MCF 10A (cell line): Measurements from ENCODE around the gene SLC6A17. TPM values are rescaled to one million over a fixed set of nuclear protein-coding genes. Genes with fewer than 3 reads are reported as not detected.

Source experiments
- BruUV-seq: library from RNA; stranded (reverse); fragments of 400-500 nt; replicated peaks from 2 replicates; lab custom pipeline; 2021; lab: Mats Ljungman, UMichigan
- CTCF ChIA-PET: fragments of 300-600 bp; sonication (Branson Sonifier 250); formaldehyde crosslinking; extraction: SDS; loops from one replicate; lab custom pipeline; 2021; ENCODE audit warnings: antibody characterized with exemption, inconsistent platforms; lab: Yijun Ruan, JAX
- POLR2A ChIA-PET: fragments of 300-600, 350-650 bp; sonication (Branson Sonifier 250); formaldehyde crosslinking; extraction: SDS; loops from one replicate; lab custom pipeline; 2020; ENCODE audit warnings: antibody characterized with exemption, inconsistent platforms; lab: Yijun Ruan, JAX
- DNase-seq: peaks from one replicate; pipeline ENCODE4 v3.0.0-alpha.2; 2018; ENCODE audit not compliant: unreplicated experiment
- H3K27ac Mint-ChIP-seq: one replicate; pipeline ENCODE4 v1.8.0; 2022; ENCODE audit warnings: mild to moderate bottlenecking, low read depth, mixed read lengths; ENCODE audit not compliant: unreplicated experiment
- H3K27me3 Mint-ChIP-seq: one replicate; pipeline ENCODE4 v1.8.0; 2022; ENCODE audit warnings: mixed read lengths; ENCODE audit not compliant: insufficient read depth, unreplicated experiment
- H3K36me3 Mint-ChIP-seq: one replicate; pipeline ENCODE4 v1.8.0; 2022; ENCODE audit warnings: mild to moderate bottlenecking, moderate library complexity, mixed read lengths; ENCODE audit not compliant: insufficient read depth, unreplicated experiment
- H3K4me1 Mint-ChIP-seq: one replicate; pipeline ENCODE4 v1.8.0; 2022; ENCODE audit warnings: mixed read lengths; ENCODE audit not compliant: insufficient read depth, unreplicated experiment
- H3K4me3 Mint-ChIP-seq: one replicate; pipeline ENCODE4 v1.8.0; 2022; ENCODE audit warnings: mild to moderate bottlenecking, moderate library complexity, mixed read lengths; ENCODE audit not compliant: unreplicated experiment
- H3K9me3 Mint-ChIP-seq: one replicate; pipeline ENCODE4 v1.8.0; 2022; ENCODE audit warnings: mixed read lengths; ENCODE audit not compliant: unreplicated experiment
- intact Hi-C: fragments of 100-400 bp; cut with micrococcal nuclease; formaldehyde crosslinking; loops from 2 replicates; pipeline ENCODE4 v1.14.1; 2022
- total RNA-seq: library from RNA; stranded (reverse); gene quantifications from 2 replicates; pipeline ENCODE4 v1.2.3, GENCODE V29; 2022
- TF ChIP-seq, protein P1 (sequence below): fragments of 200-600 bp; IDR thresholded peaks from one replicate; pipeline ENCODE4 v1.8.0; 2022; ENCODE audit warnings: antibody characterized with exemption, mild to moderate bottlenecking; ENCODE audit not compliant: unreplicated experiment

The SLC6A17 gene
- total RNA-seq, 1 experiment from 2014 or later, result not detected

DNA sequence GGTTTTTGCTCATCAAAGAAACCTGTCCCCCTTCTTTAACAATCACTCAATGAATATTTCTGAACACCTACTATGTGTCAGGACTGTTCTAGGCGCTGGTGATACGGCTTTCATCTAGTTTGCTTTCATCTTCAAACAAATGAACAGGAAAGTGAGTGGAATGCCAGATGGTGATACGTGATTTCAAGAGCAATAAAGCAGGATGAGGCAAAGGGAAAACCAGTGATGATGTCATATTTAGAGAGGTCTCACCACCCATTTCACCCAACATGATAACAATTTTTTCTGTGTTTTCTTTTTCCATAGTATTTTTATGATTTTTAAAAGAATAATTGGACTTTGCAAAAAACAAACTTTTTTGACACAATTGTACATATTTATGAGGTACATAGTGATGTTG is 11.3 kb upstream of the SLC6A17 start:
- H3K27me3 Mint-ChIP-seq, result peaks cover 74% of the 10 kb centered on the region
- no peaks in the 10 kb centered on the region for H3K9me3 Mint-ChIP-seq
- no peak for DNase-seq
- no peaks in the 10 kb centered on the region for H3K4me1 Mint-ChIP-seq
- TF ChIP-seq, protein P1, sequence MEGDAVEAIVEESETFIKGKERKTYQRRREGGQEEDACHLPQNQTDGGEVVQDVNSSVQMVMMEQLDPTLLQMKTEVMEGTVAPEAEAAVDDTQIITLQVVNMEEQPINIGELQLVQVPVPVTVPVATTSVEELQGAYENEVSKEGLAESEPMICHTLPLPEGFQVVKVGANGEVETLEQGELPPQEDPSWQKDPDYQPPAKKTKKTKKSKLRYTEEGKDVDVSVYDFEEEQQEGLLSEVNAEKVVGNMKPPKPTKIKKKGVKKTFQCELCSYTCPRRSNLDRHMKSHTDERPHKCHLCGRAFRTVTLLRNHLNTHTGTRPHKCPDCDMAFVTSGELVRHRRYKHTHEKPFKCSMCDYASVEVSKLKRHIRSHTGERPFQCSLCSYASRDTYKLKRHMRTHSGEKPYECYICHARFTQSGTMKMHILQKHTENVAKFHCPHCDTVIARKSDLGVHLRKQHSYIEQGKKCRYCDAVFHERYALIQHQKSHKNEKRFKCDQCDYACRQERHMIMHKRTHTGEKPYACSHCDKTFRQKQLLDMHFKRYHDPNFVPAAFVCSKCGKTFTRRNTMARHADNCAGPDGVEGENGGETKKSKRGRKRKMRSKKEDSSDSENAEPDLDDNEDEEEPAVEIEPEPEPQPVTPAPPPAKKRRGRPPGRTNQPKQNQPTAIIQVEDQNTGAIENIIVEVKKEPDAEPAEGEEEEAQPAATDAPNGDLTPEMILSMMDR, result no peak
- H3K4me3 Mint-ChIP-seq, result no peak overlapping the region
- no TSS peak for BruUV-seq
- no peaks in the 10 kb centered on the region for H3K36me3 Mint-ChIP-seq
- CTCF ChIA-PET, result interaction anchor here (1.3 kb wide), 1 partner anchor 33 kb away, joined by 3 read pairs; no protein-coding TSS in a partner anchor
- intact Hi-C loops, result no loop called here
- H3K27ac Mint-ChIP-seq, result no peak overlapping the region
- POLR2A ChIA-PET, result no interaction called here

DNA sequence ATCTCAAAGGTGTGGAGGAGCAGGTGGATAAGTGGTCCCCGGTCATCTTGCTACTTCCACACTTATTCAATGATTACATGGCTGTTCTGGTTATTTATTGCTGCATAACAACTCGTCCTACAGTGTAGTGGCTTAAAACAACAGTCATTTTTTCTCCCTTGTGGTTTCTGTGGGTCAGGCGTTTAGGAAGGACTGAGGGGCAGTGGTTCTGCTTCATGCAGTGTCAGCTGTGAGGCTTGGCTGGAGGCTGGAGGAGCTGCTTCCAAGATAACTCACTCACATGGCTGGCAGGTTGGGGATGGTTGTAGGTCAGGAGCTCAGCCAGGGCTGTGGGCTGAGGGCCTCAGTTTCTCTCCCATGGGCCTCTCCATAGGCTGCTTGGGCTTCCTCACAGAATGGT is 5.9 kb upstream of the SLC6A17 start:
- ChIA-PET POLR2A (no interaction called here), CTCF (interaction anchor here (0.6 kb wide), 1 partner anchor 229 kb away, joined by 6 read pairs; no protein-coding TSS in a partner anchor)
- Mint-ChIP-seq H3K4me1 (no peaks in the 10 kb centered on the region), H3K27me3 (peaks cover 27% of the 10 kb centered on the region), H3K27ac (no peak overlapping the region), H3K36me3 (no peaks in the 10 kb centered on the region), H3K4me3 (no peak overlapping the region), H3K9me3 (no peaks in the 10 kb centered on the region)
- TF ChIP-seq, protein P1, result no peak
- intact Hi-C loops, result no loop called here
- no peak for DNase-seq
- no TSS peak for BruUV-seq

DNA sequence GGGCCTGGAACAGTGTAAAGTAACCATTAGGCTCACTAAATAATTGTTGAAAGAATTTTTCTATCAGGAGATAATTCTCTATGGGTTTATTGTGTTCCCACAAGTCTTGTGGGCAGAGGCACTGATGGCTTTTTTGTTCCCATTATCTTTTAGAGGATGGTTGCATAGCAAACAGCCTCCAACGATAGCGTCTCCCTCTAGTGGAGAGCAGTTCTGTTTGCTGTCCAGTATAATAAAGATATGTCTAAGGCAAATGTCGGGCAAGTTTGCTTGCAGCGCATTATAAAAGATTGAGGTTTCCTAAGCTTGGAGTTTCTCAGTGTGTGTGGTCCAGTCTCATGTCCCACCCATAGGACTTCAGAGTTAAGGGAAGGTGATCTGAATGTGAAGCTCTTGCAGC is 1.3 kb upstream of the SLC6A17 start:
- DNase-seq, result no peak
- H3K27me3 Mint-ChIP-seq, result peaks cover 20% of the 10 kb centered on the region
- H3K9me3 Mint-ChIP-seq, result no peaks in the 10 kb centered on the region
- no peaks in the 10 kb centered on the region for H3K4me1 Mint-ChIP-seq
- H3K4me3 Mint-ChIP-seq, result no peak overlapping the region
- CTCF ChIA-PET, result no interaction called here
- intact Hi-C loops, result no loop called here
- BruUV-seq, result no TSS peak
- TF ChIP-seq, protein P1, result peak; percentile 8
- H3K27ac Mint-ChIP-seq, result no peak overlapping the region
- no peaks in the 10 kb centered on the region for H3K36me3 Mint-ChIP-seq
- POLR2A ChIA-PET, result interaction anchor here (0.6 kb wide), 1 partner anchor 343 kb away, joined by 3 read pairs; no protein-coding TSS in a partner anchor

DNA sequence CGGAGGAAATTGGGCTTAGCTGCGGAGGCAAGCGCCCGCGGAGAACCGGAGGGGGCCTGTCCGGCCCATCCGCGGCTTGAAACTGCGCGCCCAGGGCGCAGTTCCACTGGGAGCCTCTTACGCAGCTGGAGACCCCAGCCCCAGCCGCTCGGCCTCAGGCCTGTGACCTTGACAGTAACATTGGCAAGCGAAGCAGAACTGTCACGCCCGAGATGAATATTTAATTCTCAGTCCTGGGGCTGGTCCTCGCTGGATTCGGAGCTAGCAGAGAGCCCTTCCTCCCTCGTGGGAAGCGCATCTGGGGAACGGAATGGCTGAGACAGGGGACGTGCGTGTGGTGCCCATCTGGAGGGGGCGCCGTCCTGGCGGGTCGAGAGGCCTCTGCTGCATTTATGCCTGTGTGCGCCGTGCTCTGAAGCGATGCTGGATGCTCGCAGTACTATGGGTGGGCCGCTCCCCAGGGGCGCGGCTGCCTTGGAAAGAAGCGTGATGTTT is 928 bp downstream of the SLC6A17 start:
- ChIA-PET CTCF (interaction anchor here (0.7 to 1.1 kb wide), 2 partner anchors 52 to 57 kb away, joined by 3 to 4 read pairs; no protein-coding TSS in a partner anchor), POLR2A (no interaction called here)
- Mint-ChIP-seq H3K4me1 (no peaks in the 10 kb centered on the region), H3K4me3 (no peak overlapping the region), H3K36me3 (no peaks in the 10 kb centered on the region), H3K9me3 (no peaks in the 10 kb centered on the region), H3K27ac (no peak overlapping the region), H3K27me3 (peaks cover 33% of the 10 kb centered on the region)
- no peak for DNase-seq
- BruUV-seq, result no TSS peak
- TF ChIP-seq, protein P1, result no peak
- intact Hi-C loops, result no loop called here
